Fibroblast of pulmonary artery (primary cell): ENCODE results near the gene SNAP23.
A peak's percentile ranks its signal among the peaks of the same experiment; 100 is the strongest.

Experiments used
- DNase-seq: peaks from one replicate; pipeline ENCODE4 v3.0.0-alpha.2; 2010; ENCODE audit warnings: low read depth
- H3K4me3 ChIP-seq: replicated peaks from 2 replicates; pipeline ENCODE4 v1.5.1; 2011; ENCODE audit warnings: low read depth, mild to moderate bottlenecking, control low read depth, low read length, moderate library complexity
- CTCF ChIP-seq: IDR thresholded peaks from 2 replicates; pipeline ENCODE4 v1.5.1; 2011; ENCODE audit warnings: mild to moderate bottlenecking, control low read depth, low read length, inconsistent platforms; ENCODE audit errors: missing control alignments

Gene SNAP23

GRCh38 chr15:42474827-42475226 is 20.6 kb upstream of the SNAP23 start:
- DNase-seq: no peak
- no peak for TF ChIP-seq CTCF

GRCh38 chr15:42482701-42483100 is 12.7 kb upstream of the SNAP23 start:
- DNase-seq: no peak
- H3K4me3 ChIP-seq: no peak overlapping the region
- no peak for TF ChIP-seq CTCF

More at GRCh38 chr15:42474827-42475226, 20.6 kb upstream of the SNAP23 start:
- H3K4me3 ChIP-seq: no peak overlapping the region

GRCh38 chr15:42483677-42484076 is 11.8 kb upstream of the SNAP23 start:
- TF ChIP-seq CTCF: no peak
- H3K4me3 ChIP-seq: no peak overlapping the region
- DNase-seq: no peak

- H3K4me3 ChIP-seq: peak overlapping the region; percentile 97
- peak; percentile 23 for DNase-seq
- TF ChIP-seq CTCF: no peak
Observed at GRCh38 chr15:42490291-42490670, 5.2 kb upstream of the SNAP23 start.

GRCh38 chr15:42490671-42491538 is 4.5 kb upstream of the SNAP23 start, which contains the start of gene ZNF106:
Gene ZNF106 (minus strand): TSS chr15:42491141. CDS start chr15:42472289, 18,852 bp downstream.
- no peak for TF ChIP-seq CTCF
- peak; percentile 93 for DNase-seq
- peak within 1 kb of the TSS; percentile 97 for H3K4me3 ChIP-seq

GRCh38 chr15:42491539-42492225 is 3.8 kb upstream of the SNAP23 start:
- TF ChIP-seq CTCF: no peak
- DNase-seq: peak; percentile 69
- H3K4me3 ChIP-seq: peak overlapping the region; percentile 97
